Erythroblast (primary cell): ENCODE results near the gene CYP24A1.

ENCODE experiments used
- GATA1 ChIP-seq: IDR thresholded peaks from 2 replicates; pipeline ENCODE4 v1.6.1; 2011; ENCODE audit warnings: low read depth, mild to moderate bottlenecking, control low read depth, low read length, moderate library complexity
- POLR2A ChIP-seq: IDR thresholded peaks from 2 replicates; pipeline ENCODE4 v1.6.1; 2011; ENCODE audit warnings: mild to moderate bottlenecking, low read length

DNA sequence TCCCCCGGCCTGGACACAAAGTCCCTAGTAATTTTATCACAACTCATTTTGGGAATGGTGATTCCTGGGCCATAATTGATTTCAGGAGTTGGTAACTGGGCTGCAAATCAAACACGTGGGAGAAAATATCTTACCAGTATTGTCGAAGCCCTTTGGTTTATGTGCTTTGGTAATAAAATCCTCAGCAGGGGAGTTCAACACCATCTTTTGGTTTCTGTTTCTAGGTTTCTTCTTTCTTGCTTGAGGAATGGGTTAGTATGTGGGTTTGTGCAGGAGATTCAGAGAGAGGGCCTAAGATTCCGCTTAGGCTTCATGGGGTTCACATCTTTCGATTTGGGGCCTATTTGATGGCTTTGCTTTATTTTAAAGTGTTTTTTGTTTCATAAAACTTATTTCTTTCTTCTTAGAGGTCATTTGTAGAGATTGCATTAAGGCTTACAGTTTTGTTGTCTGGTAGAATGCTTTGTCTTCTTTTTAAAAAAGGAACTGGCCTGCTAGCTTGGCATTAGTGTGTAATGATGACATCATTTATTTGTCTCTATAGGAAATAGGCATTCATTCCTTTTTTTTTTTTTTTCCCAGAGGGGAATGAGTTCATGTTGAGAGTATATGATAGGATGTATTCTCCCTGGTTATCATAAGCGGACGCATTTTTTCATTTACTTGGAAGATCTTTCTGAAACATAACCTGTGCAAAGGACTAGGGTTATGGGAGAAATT, 45.8 kb downstream of the CYP24A1 start:
- TF ChIP-seq POLR2A (no peak), GATA1 (no peak)
